ENCODE data around the gene SBF2. TPM values are rescaled to one million over a fixed set of nuclear protein-coding genes. Genes with fewer than 3 reads are reported as not detected.
A peak's percentile ranks its signal among the peaks of the same experiment; 100 is the strongest.

The SBF2 gene
- total and polyA plus RNA-seq, 2 of the 13 experiments (the other 11 are each of a cell fraction or from before 2014, with no cell fraction given): 24.0 to 45.8 TPM

- no peak for TF ChIP-seq NR2F2 (IDR thresholded peaks at IDR 0.05; ENCODE audit: borderline replicate concordance, low read depth)
- TF ChIP-seq LCORL (IDR thresholded peaks at IDR 0.05): no peak
- no peak for TF ChIP-seq LCORL (CRISPR knock-in tag; IDR thresholded peaks at IDR 0.05)
- TF ChIP-seq, protein P1, sequence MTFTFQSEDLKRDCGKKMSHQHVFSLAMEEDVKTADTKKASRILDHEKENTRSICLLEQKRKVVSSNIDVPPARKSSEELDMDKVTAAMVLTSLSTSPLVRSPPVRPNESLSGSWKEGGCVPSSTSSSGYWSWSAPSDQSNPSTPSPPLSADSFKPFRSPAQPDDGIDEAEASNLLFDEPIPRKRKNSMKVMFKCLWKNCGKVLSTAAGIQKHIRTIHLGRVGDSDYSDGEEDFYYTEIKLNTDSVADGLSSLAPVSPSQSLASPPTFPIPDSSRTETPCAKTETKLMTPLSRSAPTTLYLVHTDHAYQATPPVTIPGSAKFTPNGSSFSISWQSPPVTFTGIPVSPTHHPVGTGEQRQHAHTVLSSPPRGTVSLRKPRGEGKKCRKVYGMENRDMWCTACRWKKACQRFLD (CRISPR knock-in tag; IDR thresholded peaks at IDR 0.05; ENCODE audit: borderline replicate concordance): no peak
- TF ChIP-seq RFX5 (IDR thresholded peaks at IDR 0.05; ENCODE audit: low read depth, low read length): no peak
- TF ChIP-seq CTCF (CRISPR knock-in tag; IDR thresholded peaks at IDR 0.05): peak; percentile 89
- TF ChIP-seq KDM3A (CRISPR knock-in tag; IDR thresholded peaks at IDR 0.05; ENCODE audit: low read depth): no peak
- TF ChIP-seq ARHGAP35 (CRISPR knock-in tag; IDR thresholded peaks at IDR 0.05; ENCODE audit: borderline replicate concordance): no peak
- TF ChIP-seq, protein P2, sequence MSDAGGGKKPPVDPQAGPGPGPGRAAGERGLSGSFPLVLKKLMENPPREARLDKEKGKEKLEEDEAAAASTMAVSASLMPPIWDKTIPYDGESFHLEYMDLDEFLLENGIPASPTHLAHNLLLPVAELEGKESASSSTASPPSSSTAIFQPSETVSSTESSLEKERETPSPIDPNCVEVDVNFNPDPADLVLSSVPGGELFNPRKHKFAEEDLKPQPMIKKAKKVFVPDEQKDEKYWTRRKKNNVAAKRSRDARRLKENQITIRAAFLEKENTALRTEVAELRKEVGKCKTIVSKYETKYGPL (CRISPR knock-in tag; IDR thresholded peaks at IDR 0.05): no peak
- no peak for TF ChIP-seq ZSCAN22 (CRISPR knock-in tag; IDR thresholded peaks at IDR 0.05)
- no peak for TF ChIP-seq ZNF703 (CRISPR knock-in tag; IDR thresholded peaks at IDR 0.05; ENCODE audit: borderline replicate concordance)
- TF ChIP-seq ZNF33B (CRISPR knock-in tag; IDR thresholded peaks at IDR 0.05): no peak
- no peak for TF ChIP-seq ZNF234 (CRISPR knock-in tag; conservative IDR thresholded peaks at IDR 0.05)
- TF ChIP-seq ZNF619 (CRISPR knock-in tag; IDR thresholded peaks at IDR 0.05): no peak
- no peak for TF ChIP-seq TBL1XR1 (IDR thresholded peaks at IDR 0.05; ENCODE audit: borderline replicate concordance, low read length, partially characterized antibody)
- 0 out of 4 replicates have a peak, but pooled peaks of 1 of the 2 experiments have one; percentile 16 for TF ChIP-seq NR2F1 (CRISPR knock-in tag; IDR thresholded peaks at IDR 0.05)
- no peak for TF ChIP-seq SNRNP70 (IDR thresholded peaks at IDR 0.05; ENCODE audit: low read depth, low read length)
- TF ChIP-seq REST (IDR thresholded peaks at IDR 0.05; ENCODE audit: borderline replicate concordance in 1 of 2, low read depth in 1 of 2, low read length in 2 of 2): no peak
- no peak for TF ChIP-seq ZFX (CRISPR knock-in tag; IDR thresholded peaks at IDR 0.05; ENCODE audit: low read depth)
- no peak for TF ChIP-seq FOXK1 (CRISPR knock-in tag; IDR thresholded peaks at IDR 0.05; ENCODE audit: borderline replicate concordance, low read depth)
These were observed 431.9 kb downstream of the SBF2 start (continued) for GRCh38 chr11:9861860-9862725.
